GM19438 (cell line): ENCODE results near the gene IGSF3.
A peak's percentile ranks its signal among the peaks of the same experiment; 100 is the strongest.
"Not testable (repeated sequence)": the region's sequence is repeated elsewhere in the genome, so short reads cannot be mapped to it uniquely, and the experiment has no call there.

ENCODE experiments used
- ATAC-seq: cut with Tn5 transposase; IDR thresholded peaks from one replicate; pipeline ENCODE4 v1.9.1; 2021; ENCODE audit warnings: low read depth; ENCODE audit not compliant: unreplicated experiment

The IGSF3 gene

GRCh38 chr1:116580446-116581322 lies 86.8 kb downstream of the IGSF3 start:
- no peak for ATAC-seq

DNA sequence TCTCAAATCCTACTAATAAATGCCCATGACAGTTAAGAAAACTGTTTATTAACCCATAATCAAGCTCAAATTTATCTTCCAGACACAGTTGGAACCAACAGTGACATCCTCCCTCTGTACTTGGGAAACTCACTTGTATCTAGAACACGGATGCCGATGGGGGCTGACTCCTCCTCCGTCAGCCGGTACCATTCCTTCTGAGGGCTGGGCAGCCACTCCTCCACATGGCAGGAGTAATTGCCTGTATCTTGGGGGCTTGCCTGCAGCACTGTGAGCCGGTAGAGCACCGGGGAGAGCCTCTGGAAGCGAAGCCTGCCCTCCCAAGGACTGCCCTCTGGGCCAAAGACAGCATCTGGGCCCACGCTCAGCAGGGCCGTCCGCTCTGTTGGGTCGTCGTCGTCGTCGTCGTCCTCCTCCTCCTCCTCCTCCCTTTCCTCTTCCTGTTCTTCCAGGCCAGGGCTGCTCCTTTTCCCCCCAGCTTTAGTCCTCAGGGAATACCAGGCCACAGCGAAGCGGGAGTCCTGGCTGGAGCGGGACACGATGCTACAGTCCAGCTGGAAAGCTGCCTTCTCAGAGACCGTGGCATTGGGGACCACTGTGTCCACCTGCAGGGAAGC lies 88.2 kb downstream of the IGSF3 start:
- ATAC-seq: no peak

DNA sequence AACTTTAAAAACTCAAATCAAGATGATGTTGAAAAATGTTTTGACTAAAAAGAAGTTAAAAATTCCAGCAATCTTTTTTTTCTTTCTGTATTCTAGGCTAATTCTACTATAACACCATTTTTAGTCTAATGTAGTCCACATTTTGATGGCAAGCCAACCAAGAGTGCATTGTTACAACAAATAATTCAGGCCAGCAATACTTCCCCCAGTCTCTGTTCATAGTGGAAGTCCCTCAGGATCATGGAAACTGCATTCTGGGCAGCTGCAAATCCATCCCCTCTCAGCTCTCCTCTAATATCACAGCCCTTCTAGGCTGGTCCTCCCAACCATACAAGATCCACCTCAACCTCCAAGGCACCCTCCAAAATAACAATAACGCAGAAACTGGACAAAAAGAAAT lies 89.0 kb downstream of the IGSF3 start:
- no peak for ATAC-seq

DNA sequence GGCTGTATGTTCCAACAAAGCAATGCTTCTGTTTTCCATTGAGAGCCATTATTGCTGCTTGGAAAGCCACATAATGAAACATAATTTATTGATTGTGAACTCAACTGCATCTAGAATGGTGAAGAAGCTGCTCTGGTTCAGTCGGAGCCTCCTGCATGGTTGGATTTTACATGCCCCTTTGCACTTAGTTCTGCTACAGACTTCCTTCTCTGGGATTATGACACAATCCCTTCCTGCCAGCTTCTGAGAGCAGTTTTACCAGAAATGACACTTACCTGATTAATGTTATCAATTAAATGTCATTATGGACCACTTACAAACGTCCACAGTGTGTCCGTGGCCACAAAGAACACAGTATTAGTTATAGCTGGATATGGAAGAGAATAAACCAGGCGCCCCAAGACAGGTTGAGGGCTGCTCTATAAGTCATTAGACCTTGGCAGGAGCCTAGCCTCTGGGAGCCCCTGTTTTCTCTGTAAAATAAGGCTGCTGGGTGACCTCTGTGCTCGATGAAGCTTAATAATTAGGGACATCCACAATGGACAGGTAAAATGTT lies 89.7 kb downstream of the IGSF3 start:
- no peak for ATAC-seq

DNA sequence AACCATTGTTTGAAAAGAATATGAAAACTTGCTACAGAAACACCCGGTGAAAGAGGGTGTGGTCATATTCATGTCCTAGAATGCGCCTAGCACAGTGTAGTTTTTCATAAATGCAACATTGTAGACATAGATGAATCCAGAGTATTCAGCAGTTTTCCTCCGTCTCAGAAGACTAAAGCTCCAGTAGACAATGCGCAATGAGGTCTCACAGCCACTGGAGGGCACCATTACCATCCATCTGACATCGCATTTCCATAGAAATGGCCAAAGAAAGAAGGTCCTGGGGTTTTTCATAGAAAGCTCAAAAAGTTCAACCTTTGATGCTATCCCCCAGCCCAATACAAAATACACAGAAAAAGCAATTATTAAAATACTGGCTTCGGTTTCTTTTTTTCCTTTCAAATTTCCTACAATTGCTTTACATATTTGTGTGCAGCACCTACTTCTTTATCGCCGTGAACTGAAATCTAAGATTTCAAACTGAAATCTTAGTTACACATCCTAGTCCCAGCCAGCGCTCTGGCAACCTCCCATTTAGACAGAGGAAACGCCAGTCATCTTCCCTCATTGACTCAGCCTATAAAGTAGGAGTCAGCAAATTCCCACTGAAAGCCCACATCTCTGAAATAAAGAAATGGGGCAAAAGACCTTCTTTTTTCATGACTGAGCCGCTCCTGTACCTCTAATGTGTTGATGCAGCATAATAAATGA lies 92.8 kb downstream of the IGSF3 start:
- ATAC-seq: no peak

DNA sequence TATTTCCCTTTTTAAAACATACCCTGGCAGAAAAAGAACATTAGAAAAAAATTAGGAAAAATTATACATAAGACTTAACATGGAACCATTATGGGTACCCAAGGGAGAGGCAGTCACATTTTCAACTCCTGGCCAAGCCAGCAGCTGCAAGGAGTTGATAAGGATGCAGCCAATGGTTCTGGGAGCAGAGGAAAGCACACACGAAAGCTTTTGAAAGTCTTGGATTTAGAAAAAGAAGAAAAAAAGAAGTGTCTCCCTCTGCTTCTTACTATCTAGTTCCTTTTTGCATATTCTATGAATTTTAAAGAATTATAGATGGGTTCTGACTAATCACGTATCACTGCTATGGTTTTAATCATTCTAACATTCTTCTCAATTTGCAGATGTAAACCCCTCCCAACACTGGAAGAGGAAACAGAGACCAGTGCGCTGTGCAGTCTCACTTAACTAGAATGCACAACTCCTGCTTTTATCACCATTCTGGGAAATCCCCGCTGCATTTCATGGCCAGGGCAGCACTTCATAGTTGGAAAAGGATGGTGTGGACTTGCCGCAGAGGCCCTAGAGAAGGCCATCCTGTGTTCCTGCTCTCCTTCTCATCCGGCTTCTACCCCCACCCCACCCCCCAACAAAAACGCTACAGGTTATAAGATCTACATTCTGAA lies 94.0 kb downstream of the IGSF3 start:
- no peak for ATAC-seq

GRCh38 chr1:116572771-116573430 lies 94.6 kb downstream of the IGSF3 start:
- ATAC-seq: no peak

GRCh38 chr1:116572099-116572498 lies 95.4 kb downstream of the IGSF3 start:
- no peak for ATAC-seq

DNA sequence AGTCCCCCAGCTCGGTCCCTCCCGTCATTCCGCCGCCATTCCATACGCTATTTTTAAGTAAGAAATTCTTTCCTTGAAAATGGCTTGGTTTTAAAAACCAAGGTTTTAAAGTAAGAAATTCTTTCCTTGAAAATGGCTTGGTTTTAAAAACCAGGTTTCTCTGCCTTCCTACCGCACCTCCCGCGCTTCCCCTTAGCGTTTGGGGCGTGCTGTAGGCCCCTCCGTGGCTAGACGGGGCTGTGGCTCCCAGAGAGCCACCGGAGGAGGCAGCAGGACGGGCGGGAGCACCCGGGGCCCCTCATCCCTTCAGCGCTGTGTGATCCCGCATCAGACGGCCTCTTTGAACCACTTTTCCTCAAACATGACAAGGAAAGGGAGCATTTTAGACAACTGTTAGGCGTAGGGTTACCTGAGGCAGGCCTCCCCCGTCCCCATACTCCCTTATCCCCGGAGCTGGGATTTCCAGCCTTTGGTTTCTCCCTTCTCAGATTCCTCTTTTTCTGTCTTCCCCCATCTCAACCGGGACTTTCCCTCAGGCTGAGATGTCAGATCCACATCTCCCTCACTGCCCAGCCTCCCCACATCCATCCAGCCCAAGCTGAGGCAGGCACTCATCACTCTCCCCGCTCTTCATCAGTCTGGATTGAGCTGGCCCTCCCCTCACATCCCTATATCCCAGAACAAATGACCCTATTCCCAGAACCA lies 96.2 kb downstream of the IGSF3 start:
- ATAC-seq: no peak

GRCh38 chr1:116570358-116571214 lies 96.9 kb downstream of the IGSF3 start, which contains the start of gene CD58:
TSS of gene CD58 (minus strand) at chr1:116571026. CDS start at chr1:116570972, 54 bp downstream.
- ATAC-seq: peak; percentile 60

DNA sequence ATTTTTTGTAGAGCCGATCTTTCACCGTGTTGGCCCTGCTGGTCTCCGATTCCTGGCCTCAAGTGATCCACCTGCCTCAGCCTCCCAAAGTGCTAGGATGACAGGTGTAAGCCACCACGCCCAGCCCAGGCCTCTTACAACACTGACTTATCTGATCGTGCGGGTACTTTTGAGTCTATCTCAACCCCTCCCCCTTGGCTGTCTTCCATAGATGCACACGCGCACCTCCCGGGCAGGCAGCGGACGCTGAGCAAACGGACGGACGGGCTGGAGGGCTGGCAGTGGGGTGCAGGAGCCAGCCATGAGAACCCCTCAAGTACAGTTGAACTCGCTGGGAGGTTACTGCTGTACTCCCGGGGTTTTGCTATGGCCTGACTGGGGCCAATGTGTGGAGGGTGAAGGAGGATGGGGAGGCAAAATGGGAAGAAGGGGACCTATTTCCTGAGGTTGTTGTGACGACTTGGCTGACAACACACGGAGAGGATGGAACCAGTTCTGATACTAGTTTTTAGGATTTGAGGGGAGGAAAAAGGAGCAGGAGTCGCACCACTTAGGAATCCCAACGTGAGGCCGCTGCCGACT lies 97.7 kb downstream of the IGSF3 start:
- ATAC-seq: no peak

- no peak for ATAC-seq
Observed at GRCh38 chr1:116569381-116569670, 98.2 kb downstream of the IGSF3 start.

- ATAC-seq: no peak
Observed at GRCh38 chr1:116568662-116569380, 98.7 kb downstream of the IGSF3 start.

- no peak for ATAC-seq
Observed at GRCh38 chr1:116567790-116568661, 99.5 kb downstream of the IGSF3 start.

DNA sequence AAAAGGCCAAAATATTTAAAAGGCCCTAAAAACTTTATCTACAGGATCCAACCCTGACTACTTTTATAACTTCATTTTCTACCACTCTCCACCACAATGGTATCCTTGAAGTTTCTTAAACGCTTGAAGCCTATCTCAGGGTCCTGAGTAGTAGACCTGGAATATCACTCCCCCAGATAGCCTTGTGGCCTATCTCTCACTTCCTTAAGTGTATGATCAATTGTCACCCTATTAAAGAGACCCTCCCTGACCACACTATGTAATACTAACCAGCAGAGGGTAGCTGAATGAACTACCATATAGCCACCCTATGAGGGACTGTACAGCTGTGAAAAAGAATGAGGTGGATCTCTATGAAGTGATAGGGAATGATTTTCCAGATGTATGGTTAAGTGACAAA lies 102.3 kb downstream of the IGSF3 start:
- no peak for ATAC-seq

GRCh38 chr1:116564426-116564825 lies 103.1 kb downstream of the IGSF3 start:
- no peak for ATAC-seq

GRCh38 chr1:116562465-116562864 lies 105.1 kb downstream of the IGSF3 start:
- ATAC-seq: not testable (repeated sequence)
